Mesenteric fat pad (tissue), 1 donor: ENCODE results near the gene USP7. TPM values are rescaled to one million over a fixed set of nuclear protein-coding genes. Genes with fewer than 3 reads are reported as not detected.

Source experiments
- DNase-seq: peaks from one replicate; pipeline ENCODE4 v3.0.0-alpha.2; 2020; ENCODE audit warnings: low spot score
- total RNA-seq: library from RNA; stranded (reverse); fragmentation: NEBNext Ultra II Directional; extraction: Animal tissue kit (Norgen Biotek cat#: 25700); gene quantifications from one replicate; pipeline ENCODE4 v1.2.1, GENCODE V29; 2021
- donor health status: DM: yes; HTN: yes; CAD: no.

Gene USP7
- total RNA-seq, 1 donor from 2014 or later = 95.5 TPM

DNA sequence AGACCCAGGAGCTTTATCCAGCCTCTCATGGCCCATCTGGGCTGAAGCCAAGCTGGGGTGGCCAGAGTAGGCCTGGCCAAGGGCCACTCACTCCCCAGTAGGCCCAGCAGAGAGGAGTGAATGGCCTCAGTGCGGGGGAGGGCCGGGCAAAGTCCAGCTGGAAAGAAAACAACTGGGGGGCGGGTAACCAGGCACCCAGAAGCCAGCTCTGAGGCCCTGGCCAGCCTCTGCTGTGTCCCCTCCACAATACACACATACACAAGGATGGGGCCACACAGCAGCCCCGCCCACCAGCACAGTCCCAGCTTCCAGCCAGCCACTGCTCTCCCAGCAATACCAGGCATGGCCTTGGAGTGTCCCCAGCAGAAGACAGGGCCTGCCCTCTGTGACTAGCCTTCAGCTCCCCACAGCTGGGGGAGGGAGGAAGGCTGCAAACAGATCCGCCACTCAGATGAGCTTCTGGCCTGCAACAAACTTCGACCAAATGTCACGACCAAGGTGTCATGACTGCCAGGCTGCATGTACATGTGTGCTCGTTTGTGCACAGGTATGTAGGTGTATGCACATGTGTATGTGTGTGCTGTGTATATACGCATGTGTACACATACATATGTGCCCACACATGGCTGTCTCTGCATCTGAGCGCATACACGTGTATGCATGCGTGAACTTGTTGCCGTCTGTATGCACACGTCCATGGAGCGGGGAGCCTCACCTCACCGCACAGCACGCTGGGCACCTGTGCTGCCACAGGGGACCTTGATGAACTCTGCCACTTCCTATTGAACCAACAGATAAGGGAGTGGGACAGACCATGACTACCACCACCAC lies 99.9 kb downstream of the USP7 start:
- no peak for DNase-seq

DNA sequence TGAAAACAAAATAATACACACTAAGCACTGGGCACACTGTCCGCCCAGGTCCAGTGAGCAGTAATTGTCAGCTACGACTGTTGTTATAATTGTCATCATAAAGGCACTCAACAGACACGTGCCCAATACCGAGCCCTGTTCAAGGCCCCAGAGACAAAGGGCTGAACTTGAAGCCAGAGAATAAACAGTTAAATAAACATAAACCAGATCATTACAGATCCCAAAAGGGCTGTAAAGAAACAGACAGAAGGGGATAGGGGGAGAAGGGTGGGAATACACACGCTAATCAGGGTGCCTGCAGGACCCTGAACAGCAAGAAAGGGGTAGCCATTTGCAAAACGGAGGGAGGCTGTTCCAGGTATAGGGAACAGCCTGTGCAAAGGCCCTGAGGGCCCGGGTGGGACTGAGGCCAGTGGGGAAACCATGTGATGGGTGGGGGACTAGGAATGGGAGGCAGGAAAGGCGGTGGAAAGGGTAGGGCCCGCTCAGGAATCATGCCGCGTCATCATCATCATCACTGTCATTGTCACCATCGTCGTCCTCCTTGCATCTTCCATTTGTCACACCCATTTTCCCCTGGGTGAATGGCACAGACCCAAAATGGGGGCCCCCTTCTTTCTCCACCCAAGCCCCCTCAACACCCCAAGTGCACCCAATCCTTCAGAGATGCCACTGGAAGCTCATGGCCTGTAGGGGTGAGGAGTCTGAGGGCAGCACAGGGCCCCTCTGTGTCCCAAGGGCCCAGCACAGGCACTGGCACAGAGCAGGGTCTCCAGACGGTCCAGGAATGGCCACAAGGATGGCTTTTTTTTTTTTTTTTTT lies 101.2 kb downstream of the USP7 start:
- no peak for DNase-seq

DNA sequence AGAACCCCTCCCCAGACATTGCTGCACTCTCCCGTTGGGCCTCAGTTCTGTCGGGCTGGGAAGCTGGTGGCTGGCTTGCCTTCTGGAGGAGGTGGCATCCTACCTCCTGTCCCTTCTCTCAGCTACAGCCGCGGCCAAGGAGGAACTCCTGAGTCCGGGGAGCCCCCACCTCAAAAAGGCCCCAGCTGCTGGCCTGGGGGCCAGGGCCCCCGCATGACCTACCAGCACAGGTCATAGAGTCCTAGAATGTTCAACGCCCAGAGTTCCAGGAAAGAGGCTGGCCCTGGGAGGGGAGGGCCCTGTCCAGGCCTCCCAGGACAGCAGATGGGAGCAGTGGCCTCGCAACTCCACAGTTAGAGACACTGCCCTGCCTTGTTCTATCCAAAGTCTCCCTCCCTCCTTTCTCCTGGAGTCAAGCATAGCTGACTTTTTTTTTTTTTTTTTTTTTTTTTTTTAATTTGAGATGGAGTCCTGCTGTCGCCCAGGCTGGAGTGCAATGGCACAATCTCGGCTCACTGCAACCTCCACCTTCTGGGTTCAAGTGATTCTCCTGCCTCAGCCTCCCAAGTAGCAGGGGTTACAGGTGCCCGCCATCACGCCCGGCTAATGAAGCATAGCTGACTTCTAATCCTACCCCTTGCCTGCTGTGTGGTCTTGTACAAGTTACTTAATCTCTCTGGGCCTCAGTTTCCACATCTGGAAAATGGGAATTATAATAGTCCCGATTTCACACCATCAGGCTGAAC lies 102.0 kb downstream of the USP7 start:
- DNase-seq = no peak

DNA sequence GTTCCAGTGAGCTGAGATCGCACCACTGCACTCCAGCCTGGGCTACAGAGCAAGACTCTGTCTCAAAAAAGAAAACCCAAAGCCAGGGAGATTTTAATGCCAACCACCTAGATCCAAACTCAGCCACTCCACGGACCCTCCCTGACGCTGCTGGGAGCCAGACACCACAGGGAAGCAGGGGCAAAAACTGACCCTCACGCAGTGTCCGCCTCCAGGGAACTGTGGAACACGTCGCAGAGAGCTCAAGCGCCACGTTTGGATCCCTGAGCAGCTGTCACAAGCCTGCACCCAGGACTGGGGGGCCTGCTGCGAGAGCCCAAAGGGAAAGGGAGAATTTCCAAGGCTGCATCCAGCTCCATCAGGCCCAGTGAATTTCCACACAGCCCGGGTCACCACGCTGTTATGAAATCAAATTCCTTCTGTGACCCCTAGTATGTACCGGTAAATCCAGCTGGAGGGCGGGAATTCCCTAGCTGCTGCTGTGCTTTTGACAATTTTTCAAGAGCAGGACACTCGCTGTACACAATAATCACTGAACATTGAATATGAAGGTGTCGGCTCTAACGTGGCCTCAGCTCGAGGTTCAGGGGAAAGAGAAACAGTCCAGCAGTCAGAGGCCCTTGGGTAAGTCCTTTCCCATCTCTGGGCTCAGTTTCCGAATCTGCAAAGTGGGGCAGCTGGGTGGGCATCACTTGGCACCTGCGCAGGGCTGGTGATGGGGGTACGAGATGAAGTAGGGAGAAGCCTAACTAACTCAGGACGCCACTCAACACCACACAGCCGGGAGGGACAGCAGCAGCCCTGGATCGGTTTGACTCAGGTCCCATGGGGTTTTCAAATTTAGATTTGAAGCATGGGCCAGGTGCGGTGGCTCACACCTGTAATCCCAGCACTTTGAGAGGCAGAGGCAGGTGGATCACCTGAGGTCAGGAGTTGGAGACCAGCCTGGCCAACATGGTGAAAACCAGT lies 103.5 kb downstream of the USP7 start:
- DNase-seq = no peak

DNA sequence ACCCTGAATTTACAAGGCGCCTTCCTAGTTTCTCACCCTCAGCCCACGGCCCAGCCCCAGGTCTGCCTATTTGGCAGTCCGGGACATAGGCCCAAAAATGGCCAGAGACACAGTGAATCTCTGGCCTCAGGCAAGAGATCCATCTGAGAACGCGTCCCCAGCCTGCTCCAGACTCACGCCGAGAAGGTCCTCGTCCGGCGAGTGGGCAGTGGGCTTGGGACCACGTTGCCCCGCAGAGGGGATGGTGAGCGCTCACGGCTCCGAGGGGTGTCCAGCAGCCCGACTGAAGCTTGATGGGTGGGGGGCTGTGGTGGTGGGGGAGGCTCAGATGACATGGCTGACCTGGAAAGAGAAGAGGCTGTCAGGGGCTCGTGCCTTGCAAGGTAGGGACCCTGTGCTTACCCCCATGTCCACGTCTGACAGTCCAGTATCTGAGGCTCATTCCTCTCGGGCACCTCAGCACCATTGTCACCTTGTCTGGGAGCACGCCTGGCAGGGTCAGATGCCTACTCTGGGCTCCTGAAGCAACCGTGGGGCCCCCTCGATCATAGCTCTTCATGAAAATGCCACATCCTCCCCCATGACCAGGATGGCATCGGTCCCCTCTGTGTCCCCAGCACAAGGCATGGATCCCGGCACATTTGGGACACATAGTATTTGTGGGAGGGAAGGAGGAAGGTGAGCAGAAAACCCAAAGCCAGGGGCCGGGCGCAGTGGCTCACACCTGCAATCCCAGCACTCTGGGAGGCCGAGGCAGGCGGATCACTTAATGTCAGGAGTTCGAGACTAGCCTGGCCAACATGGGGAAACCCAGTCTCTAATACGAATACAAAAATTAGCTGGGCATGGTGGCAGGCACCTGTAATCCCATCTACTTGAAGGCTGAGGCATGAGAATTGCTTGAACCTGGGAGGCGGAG lies 104.5 kb downstream of the USP7 start:
- no peak for DNase-seq

DNA sequence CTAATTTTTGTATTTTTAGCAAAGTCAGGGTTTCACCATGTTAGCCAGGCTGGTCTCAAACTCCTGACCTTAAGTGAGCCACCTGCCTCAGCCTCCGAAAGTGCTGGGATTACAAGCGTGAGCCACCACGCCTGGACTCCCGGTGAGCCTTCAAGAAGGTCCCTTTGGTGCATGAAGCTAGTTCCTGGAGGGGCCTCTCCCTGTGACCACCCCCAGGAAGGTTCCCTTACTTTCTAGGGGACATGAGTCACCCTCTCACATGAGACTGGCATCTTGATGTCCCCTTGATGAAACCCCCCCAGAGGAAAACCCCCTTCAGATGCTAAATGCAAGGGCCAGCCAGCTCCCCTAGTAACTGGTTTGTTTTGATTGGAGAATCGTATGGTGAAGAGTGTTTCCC lies 107.7 kb downstream of the USP7 start:
- DNase-seq = no peak

DNA sequence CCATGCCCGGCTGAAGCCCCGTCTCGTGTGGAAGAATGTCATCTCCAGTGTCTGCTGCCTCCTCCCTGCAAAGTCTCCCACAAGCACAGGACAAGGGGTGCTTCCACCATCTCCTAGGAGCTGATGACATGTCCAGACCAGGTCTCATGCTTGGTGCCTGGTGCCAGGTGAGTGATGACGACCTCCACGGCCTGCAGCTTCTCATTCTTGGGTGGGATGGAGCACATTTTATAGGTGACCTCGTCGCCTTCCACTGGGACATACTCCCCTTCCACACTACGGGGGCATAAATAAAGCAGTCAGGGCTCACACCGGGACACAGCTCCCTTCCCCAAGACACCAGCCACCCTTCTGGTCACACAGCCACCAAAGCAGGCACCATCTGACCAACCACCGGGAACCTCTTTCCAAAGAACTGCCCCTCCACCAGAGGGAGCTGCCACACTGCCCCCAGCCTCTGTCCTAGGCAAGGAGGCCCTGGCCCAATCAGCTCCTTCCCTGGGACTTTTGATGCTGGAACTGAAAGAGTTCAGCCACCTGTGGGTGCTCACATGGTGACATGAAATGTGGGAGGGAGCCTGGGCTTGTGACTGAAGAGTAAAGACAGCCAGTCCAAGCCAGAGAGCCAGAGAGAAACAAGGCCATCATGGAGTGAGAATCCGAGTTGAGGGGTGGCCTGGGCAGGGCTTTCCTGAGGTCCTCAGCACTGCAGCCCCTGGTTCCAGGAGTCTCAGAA lies 108.5 kb downstream of the USP7 start:
- no peak for DNase-seq

DNA sequence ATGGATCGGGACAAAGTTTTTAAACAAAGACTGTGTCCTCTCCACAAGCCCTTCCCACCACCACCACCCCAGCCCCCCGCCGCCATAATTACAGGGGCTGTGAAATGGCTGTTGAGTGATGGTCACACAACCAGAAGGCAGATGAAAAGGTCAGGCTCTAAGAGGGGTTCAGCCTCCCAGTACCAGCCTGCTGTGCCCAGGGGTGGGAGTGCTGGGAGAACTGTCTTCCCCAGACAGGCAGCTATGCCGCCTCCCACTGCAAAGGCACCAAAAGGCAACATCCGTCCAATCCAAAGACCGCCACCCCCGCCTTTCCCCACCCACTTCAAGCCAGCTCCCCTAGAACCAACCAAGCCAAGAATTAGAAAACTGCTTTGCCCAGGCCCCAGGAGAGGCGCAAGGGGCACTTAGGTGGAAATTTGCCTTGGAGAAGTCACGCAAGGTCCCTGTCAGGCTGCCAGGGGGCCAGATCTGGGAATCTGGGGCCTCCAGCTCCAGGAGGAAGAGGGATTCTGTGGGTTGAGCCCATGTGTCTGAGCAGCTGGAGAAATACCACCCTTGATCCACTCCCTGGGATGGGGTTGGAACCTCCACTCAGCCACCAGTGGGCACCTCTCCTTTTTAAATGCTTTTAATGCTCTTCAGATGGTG lies 109.3 kb downstream of the USP7 start:
- DNase-seq = no peak

DNA sequence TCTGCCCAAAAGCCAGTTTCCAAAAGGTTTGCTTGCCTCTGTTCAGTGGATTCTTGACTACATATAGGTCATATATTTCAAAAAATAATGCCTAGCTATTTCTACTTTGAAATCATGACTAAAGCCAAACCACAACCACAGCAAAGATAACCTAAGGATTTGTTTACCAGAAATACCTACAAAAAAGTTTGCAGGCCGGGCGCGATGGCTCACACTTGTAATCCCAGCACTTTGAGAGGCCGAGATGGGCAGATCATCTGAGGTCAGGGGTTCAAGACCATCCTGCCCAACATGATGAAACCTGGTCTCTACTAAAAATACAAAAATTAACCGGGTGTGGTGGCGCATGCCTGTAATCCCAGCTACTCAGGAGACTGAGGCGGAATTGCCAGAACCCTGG lies 110.1 kb downstream of the USP7 start:
- DNase-seq = no peak

DNA sequence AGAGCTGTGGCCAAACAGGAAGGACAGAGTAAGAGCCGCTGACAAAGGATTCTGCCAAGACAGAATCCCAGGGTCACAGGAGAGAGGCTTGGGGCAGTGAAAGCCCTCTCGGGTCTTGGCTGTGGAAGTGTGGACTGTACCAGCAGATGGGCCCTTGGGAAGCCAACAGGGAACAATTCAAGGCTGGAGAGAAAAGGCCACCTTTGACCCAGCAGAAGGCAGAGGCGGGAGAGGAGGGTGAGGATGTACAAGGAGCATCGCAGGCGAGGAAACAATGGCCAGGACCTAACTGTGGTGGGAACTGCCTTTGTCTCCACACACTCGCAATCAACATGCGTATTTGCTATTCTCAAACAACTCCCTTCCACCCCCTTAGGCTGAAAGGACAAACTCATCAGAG lies 110.6 kb downstream of the USP7 start:
- DNase-seq = no peak

DNA sequence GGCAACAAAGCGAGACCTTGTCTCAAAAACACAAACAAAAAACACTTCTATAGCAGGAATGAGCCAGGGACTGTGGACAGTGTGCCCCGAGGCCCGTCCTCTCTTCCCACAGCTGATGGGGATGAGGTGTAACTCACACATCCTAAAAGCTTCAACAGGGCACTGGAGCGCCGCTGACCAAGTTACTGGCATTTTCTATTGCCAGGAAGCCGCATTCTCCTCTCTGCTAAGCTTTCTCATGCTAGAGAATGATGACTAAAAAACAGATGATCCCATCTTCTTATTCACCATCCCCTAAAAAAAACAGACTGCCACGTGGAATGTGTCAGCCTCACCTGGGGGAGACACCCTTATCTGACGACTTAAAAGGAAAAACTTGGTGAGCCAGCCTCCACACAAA lies 111.2 kb downstream of the USP7 start:
- no peak for DNase-seq

DNA sequence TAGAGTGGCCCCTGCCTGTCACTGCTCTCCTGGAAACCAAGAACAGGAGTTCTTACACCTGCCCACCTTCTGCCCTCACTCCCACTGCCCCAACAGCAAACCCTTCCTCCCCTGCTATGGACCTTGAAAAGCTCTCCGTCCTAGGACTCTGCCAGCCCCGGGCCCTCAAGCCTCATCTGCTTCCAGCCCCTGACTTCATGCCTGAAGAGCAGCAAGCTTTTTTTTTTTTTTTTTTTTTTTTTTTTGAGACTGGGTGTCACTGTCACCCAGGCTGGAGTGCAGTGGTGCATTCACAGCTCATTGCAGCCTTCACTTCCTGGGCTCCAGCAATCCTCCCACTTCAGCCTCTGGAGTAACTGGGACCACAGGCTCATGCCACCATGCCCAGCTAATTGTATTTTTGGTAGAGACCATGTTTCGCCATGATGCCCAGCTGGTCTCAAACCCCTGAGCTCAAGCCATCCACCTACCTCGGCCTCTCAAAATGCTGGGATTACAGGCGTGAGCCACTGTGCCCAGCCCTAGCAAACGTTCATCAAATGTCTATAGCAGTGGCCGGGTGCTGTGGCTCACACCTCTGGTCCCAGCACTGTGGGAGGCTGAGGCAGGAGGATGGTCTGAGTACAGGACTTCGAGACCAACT lies 111.8 kb downstream of the USP7 start:
- no peak for DNase-seq

DNA sequence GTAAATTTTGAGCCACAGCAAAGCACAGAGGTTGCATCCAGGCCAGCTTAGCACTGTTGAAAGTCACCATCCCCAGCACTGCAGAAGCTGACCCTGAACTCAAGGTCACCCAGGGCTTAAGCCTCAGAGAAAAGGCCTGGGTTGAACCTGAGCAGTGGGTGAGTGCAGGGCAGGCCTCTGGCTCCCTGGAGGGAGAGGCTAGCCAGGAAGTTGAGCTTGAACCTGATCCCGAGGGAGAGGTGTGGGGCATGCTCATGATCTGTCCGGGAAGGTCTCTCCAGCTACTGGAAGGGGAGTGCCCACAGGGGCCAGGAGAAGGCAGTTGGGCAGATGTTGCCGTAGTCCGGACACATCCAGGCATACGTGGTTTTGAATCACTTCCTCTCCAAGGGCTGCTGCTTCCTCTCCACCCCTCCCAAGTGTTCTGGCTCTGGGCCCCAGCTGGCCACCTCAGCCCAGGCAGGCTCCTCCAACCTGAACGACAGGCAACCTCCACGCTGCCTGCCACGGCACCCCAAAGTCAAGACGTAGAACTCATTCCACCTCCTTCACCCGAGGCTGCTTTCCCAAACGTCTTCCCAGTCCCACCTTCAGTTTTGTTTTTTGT lies 113.3 kb downstream of the USP7 start:
- peak; percentile 89 for DNase-seq

DNA sequence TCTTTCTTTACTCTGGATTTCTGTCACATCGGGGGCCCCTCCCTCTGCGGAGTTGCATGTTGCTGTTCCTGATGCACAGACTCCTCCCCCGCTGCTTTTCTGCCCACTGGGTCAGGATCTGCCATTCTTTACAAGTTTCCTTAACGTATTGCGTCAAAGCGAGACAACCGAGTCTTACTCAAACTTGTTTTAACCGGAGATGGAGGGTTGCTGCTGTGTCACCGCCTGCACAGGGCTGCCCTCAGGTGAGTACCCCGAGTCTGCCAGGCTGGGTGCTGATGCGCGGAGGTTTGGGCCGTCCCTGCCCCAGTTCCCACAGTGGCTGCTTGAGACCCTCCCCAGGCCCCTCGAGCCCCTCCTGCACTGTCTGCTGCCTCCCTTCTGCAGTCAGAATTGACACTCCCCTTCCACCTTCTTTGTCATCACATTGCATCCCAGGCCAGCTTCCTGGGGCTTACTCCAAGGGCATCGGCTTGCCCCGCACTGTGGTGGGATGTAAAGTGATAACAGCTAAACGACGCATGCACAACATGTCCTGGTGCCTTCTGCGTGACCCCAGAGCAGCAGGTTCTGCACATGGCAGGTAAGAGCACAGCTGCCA lies 114.2 kb downstream of the USP7 start:
- DNase-seq = peak; percentile 78

DNA sequence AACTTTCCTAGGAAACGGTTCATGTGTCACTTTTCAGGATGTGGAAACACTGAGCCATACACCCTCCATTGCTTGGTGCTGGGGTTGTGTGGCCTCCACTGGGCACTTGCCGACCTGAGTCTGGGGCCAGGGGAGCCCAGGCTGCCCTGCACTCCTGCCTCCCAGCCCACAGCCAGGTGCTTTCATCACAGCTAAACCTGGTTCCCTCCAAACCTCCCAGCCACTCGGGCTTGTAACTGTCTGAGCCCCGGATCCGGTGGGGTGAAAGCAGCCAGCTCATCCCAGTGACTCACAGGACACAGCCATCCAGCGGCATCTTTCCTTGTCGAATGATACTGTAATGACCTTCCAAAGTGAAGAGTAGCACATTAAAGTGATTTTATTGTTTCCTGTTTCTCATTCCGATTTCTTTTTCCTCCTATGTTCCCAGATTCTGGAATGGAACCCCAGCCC lies 114.7 kb downstream of the USP7 start:
- peak; percentile 57 for DNase-seq

DNA sequence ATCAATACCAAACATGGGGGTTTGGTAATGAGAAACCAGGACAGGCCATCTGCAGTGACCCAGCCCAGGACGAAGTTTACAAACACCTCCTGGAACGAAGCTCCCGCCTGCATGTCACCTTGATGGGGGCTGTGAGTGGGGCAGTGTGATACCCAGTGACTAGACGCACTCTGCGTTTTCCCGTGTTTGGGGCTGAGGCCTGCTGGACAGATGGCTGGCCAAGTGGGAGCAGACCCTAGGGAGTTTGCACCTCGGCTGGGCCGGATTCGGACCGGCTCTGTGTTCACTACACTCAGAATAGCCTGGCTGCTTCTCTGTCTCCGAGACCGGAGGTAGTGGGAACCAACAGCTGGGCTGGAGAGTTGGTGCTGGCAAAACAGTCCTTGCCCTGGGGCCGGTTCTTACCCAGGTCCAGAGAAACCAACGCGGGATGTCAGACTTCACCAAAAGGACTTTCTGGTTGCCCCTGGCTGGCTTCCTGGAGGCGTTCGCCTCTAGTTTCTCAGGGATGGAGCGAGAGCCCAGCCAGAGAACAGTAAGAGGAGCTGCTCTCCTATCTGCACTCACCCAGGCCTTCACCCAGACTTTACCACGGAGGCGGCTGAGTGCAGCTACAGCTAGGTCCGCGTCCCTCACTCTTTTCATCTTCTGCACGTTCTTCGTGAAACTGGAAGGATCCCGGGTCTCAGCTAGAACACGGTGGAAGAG lies 115.3 kb downstream of the USP7 start:
- peak; percentile 83 for DNase-seq
